Measurements from ENCODE around the gene CLIC2. TPM values are rescaled to one million over a fixed set of nuclear protein-coding genes. Genes with fewer than 3 reads are reported as not detected.
A peak's percentile ranks its signal among the peaks of the same experiment; 100 is the strongest.

The CLIC2 gene
- total RNA-seq, 4 donors from 2014 or later, result 3.0 to 7.3 (median 5.2) TPM

DNA sequence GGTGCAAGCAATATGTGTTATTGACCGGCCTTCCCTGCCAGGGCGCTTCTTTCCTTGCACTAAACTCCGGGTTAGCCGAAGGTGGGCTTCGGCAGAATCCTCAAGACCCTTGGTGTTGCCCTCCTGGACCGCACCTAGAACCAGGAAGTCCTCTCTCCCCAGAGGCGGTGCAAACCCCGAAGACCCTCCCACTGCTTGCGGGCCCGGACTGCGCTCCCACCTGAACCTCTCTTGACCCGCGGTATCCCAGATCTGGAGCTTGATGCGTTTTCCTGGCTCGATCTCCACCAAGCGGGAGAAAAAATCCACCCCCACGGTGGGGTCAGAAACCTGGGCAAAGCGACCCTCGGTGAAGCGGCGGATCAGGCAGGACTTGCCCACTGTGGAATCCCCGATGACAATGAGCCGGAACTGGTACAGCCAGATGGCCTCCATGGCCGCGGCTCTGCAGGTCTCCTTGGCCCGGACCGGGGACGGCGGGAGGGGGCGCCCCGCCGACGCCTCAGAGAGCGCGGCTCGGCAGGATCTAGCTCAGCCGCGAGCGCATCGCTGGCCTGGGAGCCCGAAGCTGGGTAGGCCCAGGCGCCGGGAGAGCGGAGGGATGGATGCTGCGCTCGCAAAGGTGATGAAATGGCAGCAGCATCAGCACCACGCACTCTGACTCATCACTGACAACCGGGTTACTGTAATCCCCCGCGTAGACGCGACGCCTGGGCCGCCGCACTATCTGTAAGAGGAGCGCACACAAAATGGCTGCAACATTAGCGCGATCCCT lies 70.4 kb downstream of the CLIC2 start, which contains the start of gene RAB39B:
TSS of gene RAB39B (minus strand) at position 638 of the 775 bp plus-strand sequence. CDS start at position 435, 203 bp downstream.
- Histone ChIP-seq H3K27me3 (peaks cover 0 to 5% (median 0%) of the 10 kb centered on the region in 4 donors), H3K36me3 (no peaks in the 10 kb centered on the region), H3K4me1 (no peaks in the 10 kb centered on the region), H3K27ac (peak within 1 kb of the TSS in 2 of 4 donors; percentile 21 to 48), H3K9me3 (no peaks in the 10 kb centered on the region), H3K4me3 (peak within 1 kb of the TSS in 3 of 4 donors; percentile 26 to 60 (median 38))
- no peak for DNase-seq
- WGBS, 2 donors, result 10 to 38% methylated on average over 6 to 19 of the region's 58 CpGs
- TF ChIP-seq POLR2A (IDR thresholded peaks at IDR 0.05), result no peak
- intact Hi-C loops (cut with DNase I), result no loop called here

GRCh38 chrX:155262970-155263754 lies 71.3 kb downstream of the CLIC2 start:
- peak overlapping the region in 2 of 4 donors; percentile 38 to 60 for H3K4me3 ChIP-seq
- no peaks in the 10 kb centered on the region for H3K36me3 ChIP-seq
- TF ChIP-seq CTCF (IDR thresholded peaks at IDR 0.05), result no peak
- H3K27ac ChIP-seq, result no peak overlapping the region
- peaks cover 0 to 5% (median 0%) of the 10 kb centered on the region in 4 donors for H3K27me3 ChIP-seq
- no peak for DNase-seq
- H3K4me1 ChIP-seq, result no peaks in the 10 kb centered on the region
- WGBS, 2 donors, result 36 to 38% methylated on average over 5 of the region's 5 CpGs
- H3K9me3 ChIP-seq, result no peaks in the 10 kb centered on the region
- intact Hi-C loops (cut with DNase I), result no loop called here

GRCh38 chrX:155259752-155260151 lies 74.7 kb downstream of the CLIC2 start:
- H3K27me3 ChIP-seq, result peaks cover 0 to 5% (median 0%) of the 10 kb centered on the region in 4 donors
- H3K27ac ChIP-seq, result no peak overlapping the region
- no peaks in the 10 kb centered on the region for H3K4me1 ChIP-seq
- no peak for DNase-seq
- intact Hi-C loops (cut with DNase I), result no loop called here
- no peaks in the 10 kb centered on the region for H3K9me3 ChIP-seq
- H3K36me3 ChIP-seq, result no peaks in the 10 kb centered on the region
- no peak overlapping the region for H3K4me3 ChIP-seq
- TF ChIP-seq CTCF (IDR thresholded peaks at IDR 0.05), result no peak
- TF ChIP-seq POLR2A (IDR thresholded peaks at IDR 0.05), result no peak
- 36 to 65% methylated on average over 3 of the region's 3 CpGs for WGBS, 2 donors

- intact Hi-C loops (cut with DNase I), result no loop called here
- DNase-seq, result no peak
- no peaks in the 10 kb centered on the region for H3K4me1 ChIP-seq
- no peaks in the 10 kb centered on the region for H3K27me3 ChIP-seq
- H3K36me3 ChIP-seq, result no peaks in the 10 kb centered on the region
- H3K4me3 ChIP-seq, result no peak overlapping the region
- no peaks in the 10 kb centered on the region for H3K9me3 ChIP-seq
- H3K27ac ChIP-seq, result no peak overlapping the region
- 53 to 70% methylated on average over 1 of the region's 1 CpG for WGBS, 2 donors
- no peak for TF ChIP-seq POLR2A (IDR thresholded peaks at IDR 0.05)
- TF ChIP-seq CTCF (IDR thresholded peaks at IDR 0.05), result no peak
Observed at GRCh38 chrX:155251391-155251790, 83.0 kb downstream of the CLIC2 start.

- H3K4me1 ChIP-seq, result no peaks in the 10 kb centered on the region
- H3K9me3 ChIP-seq, result no peaks in the 10 kb centered on the region
- no peak overlapping the region for H3K27ac ChIP-seq
- no peaks in the 10 kb centered on the region for H3K27me3 ChIP-seq
- 63 to 79% methylated on average over 3 to 4 of the region's 4 CpGs for WGBS, 2 donors
- no peak overlapping the region for H3K4me3 ChIP-seq
- no peak for DNase-seq
- TF ChIP-seq CTCF (IDR thresholded peaks at IDR 0.05), result no peak
- TF ChIP-seq POLR2A (IDR thresholded peaks at IDR 0.05), result no peak
- intact Hi-C loops (cut with DNase I), result no loop called here
- no peaks in the 10 kb centered on the region for H3K36me3 ChIP-seq
Observed at GRCh38 chrX:155247497-155247896, 86.9 kb downstream of the CLIC2 start.

All from esophagus squamous epithelium (tissue), 5 donors.